Progenitor cell of endocrine pancreas (in vitro differentiated cells): Measurements from ENCODE around the gene CDH26. TPM values are rescaled to one million over a fixed set of nuclear protein-coding genes. Genes with fewer than 3 reads are reported as not detected.
A peak's percentile ranks its signal among the peaks of the same experiment; 100 is the strongest.

ENCODE experiments used
- DNase-seq: peaks from one replicate; pipeline ENCODE4 v3.0.0; 2021; ENCODE audit warnings: low spot score; ENCODE audit not compliant: unreplicated experiment
- H3K27ac Mint-ChIP-seq: 2 replicates; pipeline ENCODE4 v1.8.0; 2021; ENCODE audit warnings: mild to moderate bottlenecking, moderate library complexity, mixed read lengths
- H3K27me3 Mint-ChIP-seq: 2 replicates; pipeline ENCODE4 v1.8.0; 2021; ENCODE audit warnings: mixed read lengths
- H3K36me3 Mint-ChIP-seq: 2 replicates; pipeline ENCODE4 v1.8.0; 2022; ENCODE audit warnings: mixed read lengths; ENCODE audit not compliant: insufficient read depth
- H3K4me1 Mint-ChIP-seq: 2 replicates; pipeline ENCODE4 v1.8.0; 2021; ENCODE audit warnings: low read depth, mixed read lengths
- H3K4me3 Mint-ChIP-seq: 2 replicates; pipeline ENCODE4 v1.8.0; 2021; ENCODE audit warnings: low read depth, mild to moderate bottlenecking, moderate library complexity, mixed read lengths
- H3K9me3 Mint-ChIP-seq: 2 replicates; pipeline ENCODE4 v1.8.0; 2021; ENCODE audit warnings: low read depth, mixed read lengths
- total RNA-seq: library from RNA; stranded (reverse); gene quantifications from 2 replicates; pipeline ENCODE4 v1.2.1, GENCODE V29; 2021
- TF ChIP-seq, protein P1 (sequence below): fragments of 200-600 bp; sonication (generic); IDR thresholded peaks from one replicate; pipeline ENCODE4 v1.5.0; 2021; ENCODE audit warnings: antibody characterized with exemption, mild to moderate bottlenecking; ENCODE audit not compliant: unreplicated experiment

CDH26 gene
- total RNA-seq, 1 donor from 2014 or later = 17.1 TPM

DNA sequence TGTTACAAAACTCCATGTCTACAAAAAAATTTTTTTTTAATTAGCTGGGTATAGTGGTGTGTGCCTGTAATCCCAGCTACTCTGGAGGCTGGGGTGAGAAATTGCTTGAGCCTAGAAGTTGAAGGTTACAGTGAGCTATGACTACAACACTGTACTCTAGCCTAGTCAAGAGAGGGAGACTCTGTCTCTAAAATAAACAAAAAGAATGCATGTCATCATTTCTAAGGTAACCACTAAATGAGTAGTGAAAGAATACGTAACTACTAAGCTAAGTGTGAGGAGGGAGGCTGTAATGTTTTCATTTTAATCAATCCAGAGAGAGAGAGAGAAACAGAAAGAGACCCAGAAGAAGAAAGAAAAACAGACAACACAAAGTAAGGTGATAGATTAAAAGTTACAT, 34.7 kb upstream of the CDH26 start:
- H3K4me1 Mint-ChIP-seq = peaks cover 21% of the 10 kb centered on the region
- H3K9me3 Mint-ChIP-seq = no peaks in the 10 kb centered on the region
- H3K27me3 Mint-ChIP-seq = no peaks in the 10 kb centered on the region
- no peak overlapping the region for H3K4me3 Mint-ChIP-seq
- no peaks in the 10 kb centered on the region for H3K36me3 Mint-ChIP-seq
- TF ChIP-seq, protein P1, sequence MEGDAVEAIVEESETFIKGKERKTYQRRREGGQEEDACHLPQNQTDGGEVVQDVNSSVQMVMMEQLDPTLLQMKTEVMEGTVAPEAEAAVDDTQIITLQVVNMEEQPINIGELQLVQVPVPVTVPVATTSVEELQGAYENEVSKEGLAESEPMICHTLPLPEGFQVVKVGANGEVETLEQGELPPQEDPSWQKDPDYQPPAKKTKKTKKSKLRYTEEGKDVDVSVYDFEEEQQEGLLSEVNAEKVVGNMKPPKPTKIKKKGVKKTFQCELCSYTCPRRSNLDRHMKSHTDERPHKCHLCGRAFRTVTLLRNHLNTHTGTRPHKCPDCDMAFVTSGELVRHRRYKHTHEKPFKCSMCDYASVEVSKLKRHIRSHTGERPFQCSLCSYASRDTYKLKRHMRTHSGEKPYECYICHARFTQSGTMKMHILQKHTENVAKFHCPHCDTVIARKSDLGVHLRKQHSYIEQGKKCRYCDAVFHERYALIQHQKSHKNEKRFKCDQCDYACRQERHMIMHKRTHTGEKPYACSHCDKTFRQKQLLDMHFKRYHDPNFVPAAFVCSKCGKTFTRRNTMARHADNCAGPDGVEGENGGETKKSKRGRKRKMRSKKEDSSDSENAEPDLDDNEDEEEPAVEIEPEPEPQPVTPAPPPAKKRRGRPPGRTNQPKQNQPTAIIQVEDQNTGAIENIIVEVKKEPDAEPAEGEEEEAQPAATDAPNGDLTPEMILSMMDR = no peak
- H3K27ac Mint-ChIP-seq = no peak overlapping the region
- DNase-seq = no peak

DNA sequence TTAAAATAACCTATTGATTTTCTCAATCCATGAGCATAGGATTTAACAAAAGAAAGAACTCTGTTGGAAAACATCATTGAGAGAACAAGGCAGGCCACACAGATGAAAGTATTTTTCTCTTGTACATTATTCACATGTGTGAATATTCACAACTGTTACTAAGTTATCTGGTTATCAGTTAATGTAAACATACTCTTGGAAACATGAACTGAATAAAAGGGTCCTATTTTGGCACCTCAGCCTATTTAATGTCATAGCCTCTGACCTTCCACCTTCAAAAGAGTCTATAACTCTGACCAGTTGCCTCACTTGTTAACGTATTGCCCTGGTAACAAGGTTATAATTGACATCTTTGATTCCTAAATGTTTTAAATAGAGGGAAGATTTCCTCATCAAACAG, 32.9 kb upstream of the CDH26 start:
- DNase-seq = no peak
- Mint-ChIP-seq H3K27me3 (no peaks in the 10 kb centered on the region), H3K9me3 (no peaks in the 10 kb centered on the region), H3K36me3 (no peaks in the 10 kb centered on the region), H3K4me1 (peaks cover 29% of the 10 kb centered on the region), H3K27ac (no peak overlapping the region), H3K4me3 (no peak overlapping the region)
- TF ChIP-seq, protein P1 = no peak

DNA sequence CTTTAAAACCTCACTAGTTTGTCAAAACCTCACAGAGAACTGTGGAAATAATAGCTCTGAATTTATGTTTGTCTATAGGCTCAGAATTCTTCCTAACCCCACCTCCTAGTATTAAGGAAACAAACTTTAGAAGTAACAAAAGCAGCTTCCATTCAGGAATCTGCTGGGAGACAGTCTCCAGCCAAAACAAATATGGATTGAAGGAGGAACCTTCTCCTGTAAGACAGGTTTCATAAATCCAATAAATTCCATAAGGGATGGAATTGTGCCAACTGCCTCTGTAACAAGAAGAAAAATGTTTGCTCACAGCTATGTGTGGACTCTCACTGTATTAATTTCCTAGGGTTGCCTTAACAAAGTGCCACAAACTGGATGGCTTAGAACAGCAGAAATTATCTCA, 32.3 kb upstream of the CDH26 start:
- Mint-ChIP-seq H3K27ac (no peak overlapping the region), H3K27me3 (no peaks in the 10 kb centered on the region), H3K4me1 (peaks cover 29% of the 10 kb centered on the region), H3K36me3 (no peaks in the 10 kb centered on the region), H3K4me3 (no peak overlapping the region), H3K9me3 (no peaks in the 10 kb centered on the region)
- TF ChIP-seq, protein P1 = no peak
- no peak for DNase-seq

DNA sequence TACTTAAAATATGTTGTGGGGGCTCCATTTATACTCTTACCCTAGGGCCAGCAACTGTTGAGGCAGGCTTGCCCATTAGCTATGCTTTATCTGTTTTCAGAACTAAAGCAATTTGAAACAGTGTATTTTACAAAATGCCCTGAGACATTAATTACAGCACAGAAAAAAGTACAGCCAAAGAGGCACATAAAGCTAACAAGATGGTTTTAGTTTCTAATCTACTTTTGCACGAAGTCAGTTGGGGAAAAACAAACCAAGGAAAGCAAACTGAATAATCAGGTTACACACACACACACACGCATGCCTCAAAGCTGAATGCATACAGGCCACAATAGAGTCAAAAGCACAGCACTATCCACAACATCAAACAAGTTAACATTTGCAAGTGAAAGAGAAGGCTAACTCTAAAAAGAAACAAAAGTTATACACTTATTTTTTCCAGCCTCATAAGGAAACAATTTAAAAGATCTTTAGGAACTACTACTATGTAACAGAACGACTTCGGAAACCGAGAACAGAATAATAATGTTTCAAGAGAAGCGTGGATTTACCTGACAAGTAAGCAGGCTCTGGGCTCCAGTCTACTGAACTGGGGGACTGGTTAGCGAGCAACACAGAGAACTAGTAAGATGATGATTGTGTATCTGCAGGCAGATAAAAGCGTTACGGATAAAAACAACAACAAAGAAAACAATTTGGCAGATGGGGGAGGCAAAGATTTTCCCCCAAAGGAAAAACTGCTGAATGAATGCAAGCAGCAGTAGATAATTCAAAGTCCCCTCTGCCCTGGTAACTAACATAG, 26.5 kb upstream of the CDH26 start:
- no peak for DNase-seq
- Mint-ChIP-seq H3K27me3 (peaks cover 14% of the 10 kb centered on the region), H3K4me3 (peak overlapping the region; percentile 61), H3K9me3 (peaks cover 3% of the 10 kb centered on the region), H3K27ac (peak overlapping the region; percentile 84), H3K36me3 (peaks cover 2% of the 10 kb centered on the region), H3K4me1 (peaks cover 22% of the 10 kb centered on the region)
- TF ChIP-seq, protein P1 = no peak

DNA sequence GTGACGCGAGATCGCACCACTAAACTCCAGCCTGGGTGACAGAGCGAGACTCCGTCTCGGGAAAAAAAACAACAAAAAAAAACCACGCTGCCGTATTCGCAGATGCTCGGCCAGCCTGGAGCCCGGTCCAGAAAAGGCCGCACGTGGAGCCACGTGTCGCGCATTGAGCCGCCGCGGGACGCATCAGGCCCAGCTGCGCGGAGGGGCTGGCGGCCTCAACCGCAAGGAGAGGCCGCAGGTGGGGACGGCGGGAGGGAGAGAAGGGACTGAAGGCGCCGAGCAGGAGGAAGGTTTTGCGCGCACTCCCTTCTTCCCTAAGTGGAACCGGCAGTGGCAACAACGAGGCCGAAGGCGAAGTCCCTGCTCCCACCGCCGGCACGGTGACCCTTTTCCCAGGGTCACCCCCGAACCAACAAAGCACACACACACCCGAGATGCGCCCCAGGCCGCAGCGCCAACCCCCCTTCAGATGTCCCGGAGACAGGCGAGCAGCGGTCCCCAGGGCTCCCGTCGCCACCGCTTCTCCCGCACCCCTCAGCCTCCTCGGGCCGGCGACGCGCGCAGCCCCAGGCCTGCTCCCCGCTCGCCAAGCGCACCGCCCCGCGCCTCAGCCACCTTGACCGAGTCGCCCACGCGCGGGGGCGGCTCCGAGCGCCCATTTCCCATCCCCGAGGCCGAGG, 25.5 kb upstream of the CDH26 start:
- peaks cover 3% of the 10 kb centered on the region for H3K9me3 Mint-ChIP-seq
- peaks cover 2% of the 10 kb centered on the region for H3K36me3 Mint-ChIP-seq
- no peak for DNase-seq
- peak overlapping the region; percentile 48 for H3K4me3 Mint-ChIP-seq
- peaks cover 14% of the 10 kb centered on the region for H3K27me3 Mint-ChIP-seq
- peaks cover 21% of the 10 kb centered on the region for H3K4me1 Mint-ChIP-seq
- H3K27ac Mint-ChIP-seq = no peak overlapping the region
- TF ChIP-seq, protein P1 = no peak
